GM18858 (cell line): ENCODE measurements around the gene CDH11.

Experiments
- ATAC-seq: cut with Tn5 transposase; IDR thresholded peaks from one replicate; pipeline ENCODE4 v1.9.1; 2021; ENCODE audit not compliant: unreplicated experiment

Gene CDH11

GRCh38 chr16:65121870-65122723 is at the start of gene CDH11:
CDH11 (minus strand) TSS chr16:65122063; CDS start chr16:65004869, 117,194 bp downstream.
- ATAC-seq, result no peak

- ATAC-seq, result no peak
Observed at GRCh38 chr16:65154321-65154720, 32.5 kb upstream of the CDH11 start.

DNA sequence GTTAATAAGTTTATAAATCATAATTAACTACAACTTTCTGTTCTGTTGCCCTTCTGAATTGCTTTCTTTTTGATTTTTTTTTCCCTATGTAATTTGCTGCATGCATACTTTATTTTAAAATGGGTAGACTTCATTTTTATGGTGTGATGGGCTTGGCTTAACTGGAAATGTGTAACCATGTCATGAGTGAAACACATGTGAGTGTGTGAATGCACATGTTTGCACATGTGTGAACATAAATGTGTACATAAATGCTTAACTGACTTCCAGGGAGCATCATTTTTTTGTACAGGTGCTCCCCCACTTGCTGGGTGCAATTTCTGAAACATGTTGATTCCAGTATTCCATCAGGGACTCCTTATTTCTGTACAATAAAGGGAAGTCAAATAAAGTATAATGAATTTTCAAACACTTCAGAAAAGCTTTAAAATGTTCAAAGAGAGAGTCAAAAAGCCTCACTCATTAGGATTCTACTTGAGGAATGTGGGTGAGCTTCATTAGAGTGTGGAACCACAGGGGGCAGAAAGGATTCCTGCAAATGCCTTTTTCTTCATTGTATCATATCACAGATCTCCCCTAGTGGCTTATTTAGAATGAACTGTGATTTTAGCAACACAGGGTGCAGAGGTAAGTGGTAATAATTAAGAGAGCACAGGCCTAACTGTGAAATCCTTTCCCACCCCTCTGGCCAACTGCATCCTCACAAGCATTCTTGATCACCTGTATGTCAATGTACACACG is 31.7 kb upstream of the CDH11 start:
- no peak for ATAC-seq

DNA sequence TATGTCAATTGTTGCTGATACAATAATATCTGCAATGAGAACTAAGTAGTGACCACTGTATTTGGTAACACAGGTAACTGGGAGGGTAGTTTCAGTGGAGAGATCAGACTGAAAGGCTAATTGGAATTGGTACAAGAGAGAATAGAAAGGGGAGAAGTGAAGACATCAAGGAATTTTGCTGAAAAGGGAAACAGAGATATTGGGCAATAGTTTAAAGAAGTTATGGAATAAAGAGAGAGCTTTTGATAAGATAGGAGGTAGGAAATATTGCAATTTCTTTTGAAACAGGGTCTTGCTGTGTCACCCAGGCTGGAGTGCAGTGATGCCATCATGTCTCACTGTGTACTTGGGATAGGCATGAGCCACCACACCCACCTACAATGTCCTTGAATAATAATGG is 26.9 kb upstream of the CDH11 start:
- ATAC-seq, result no peak

DNA sequence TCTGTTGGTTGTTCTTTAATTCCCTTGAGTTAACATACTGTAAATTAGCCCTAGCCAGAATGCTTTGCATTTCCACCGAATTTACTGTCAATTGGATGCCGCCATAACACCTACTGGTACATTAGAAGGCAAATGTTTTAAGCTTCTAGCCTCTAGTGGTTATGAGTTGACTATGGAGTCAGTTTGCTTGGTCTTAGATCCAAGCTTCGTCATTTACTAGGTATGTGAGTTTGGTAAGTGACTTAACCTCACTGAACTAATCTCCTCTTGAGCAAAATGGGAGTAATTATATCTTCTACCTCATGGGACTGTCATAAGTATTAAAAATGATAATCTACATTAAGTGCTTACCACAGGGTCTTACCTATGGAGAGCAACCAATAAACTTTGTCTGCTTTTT is 20.4 kb upstream of the CDH11 start:
- ATAC-seq, result no peak

GRCh38 chr16:65136681-65137080 is 14.8 kb upstream of the CDH11 start:
- ATAC-seq, result no peak

- no peak for ATAC-seq
Observed at GRCh38 chr16:65126845-65127624, 5.2 kb upstream of the CDH11 start.

DNA sequence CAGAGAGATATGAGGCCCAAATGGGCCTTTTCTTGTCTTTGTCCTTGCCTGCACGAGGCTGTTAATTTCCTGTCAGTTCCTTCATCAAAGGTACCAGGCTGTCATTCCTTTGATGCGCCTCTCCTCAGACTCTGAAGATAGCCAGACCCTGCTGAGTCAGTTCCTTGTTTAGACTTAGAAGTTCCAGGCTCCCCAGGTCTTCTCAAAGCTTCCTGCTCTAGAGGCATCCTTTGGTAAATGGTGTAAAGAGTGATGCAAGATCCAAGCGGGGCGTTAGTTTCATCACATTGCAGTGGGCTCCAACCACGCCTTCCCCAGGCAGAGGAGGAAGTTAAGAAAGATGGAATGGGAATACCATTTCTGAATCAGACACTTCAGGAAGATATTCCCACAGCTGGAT is 4.0 kb upstream of the CDH11 start:
- no peak for ATAC-seq

DNA sequence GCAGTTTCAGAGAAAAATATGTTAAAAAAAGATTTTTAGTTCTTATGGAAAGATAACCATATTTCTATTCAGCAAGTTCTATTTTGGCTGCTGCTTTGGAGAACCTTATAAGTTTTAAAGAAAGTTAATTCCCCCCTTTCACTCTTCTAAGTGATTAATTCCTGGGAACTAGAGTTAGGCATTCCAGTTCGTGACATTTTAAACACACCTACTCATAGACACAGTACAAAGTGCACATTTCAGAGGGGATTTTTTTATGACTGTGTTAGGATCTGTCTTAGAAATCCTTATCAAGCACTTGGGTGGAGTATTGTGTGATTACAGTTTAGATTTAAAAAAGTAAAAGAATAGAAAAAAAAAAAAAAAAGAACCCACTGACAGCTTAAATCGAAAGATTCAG is 3.5 kb upstream of the CDH11 start:
- no peak for ATAC-seq

GRCh38 chr16:65124596-65124995 is 2.7 kb upstream of the CDH11 start:
- no peak for ATAC-seq

DNA sequence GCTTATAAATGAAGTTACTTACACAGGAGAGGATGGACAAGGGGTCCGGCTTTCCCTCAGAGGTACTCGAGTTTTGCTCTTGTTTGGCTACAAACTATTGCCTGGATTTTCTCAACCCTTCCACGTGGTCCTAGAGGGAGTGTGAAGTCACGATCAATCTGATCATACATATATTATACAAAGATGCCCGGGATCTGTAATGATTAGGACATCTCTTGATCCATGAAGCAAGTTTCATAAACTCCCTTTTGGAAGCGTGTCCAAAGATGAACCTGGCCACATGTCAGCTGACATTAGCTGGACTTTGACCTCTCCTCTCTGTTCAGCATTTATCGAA is 2.3 kb upstream of the CDH11 start:
- no peak for ATAC-seq

GRCh38 chr16:65123396-65124211 is 1.7 kb upstream of the CDH11 start:
- ATAC-seq, result no peak

- ATAC-seq, result no peak
Observed at GRCh38 chr16:65122724-65123395, 997 bp upstream of the CDH11 start.

GRCh38 chr16:65120831-65121721 is 787 bp downstream of the CDH11 start:
- ATAC-seq, result no peak

DNA sequence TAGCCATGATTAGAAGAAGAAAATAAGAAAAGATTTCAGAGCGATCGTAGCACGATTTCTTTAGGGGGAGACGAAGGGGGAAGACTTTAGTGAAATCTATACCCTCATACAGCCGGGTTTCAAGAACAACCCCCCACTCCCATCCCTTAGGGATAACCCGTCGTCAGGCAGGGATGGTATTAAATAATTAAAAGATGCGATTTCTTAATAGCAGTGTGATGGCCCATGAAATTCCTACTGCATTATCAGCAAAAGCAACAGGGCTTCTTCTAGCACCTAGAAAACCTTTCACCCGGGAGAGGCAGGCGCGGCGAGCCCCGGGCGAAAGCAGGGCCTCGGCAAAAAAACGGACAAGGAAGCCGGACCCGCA is 1.4 kb downstream of the CDH11 start:
- ATAC-seq, result no peak

- no peak for ATAC-seq
Observed at GRCh38 chr16:65119901-65120401, 1.9 kb downstream of the CDH11 start.

GRCh38 chr16:65119435-65119834 is 2.4 kb downstream of the CDH11 start:
- ATAC-seq, result no peak

GRCh38 chr16:65118871-65119270 is 3.0 kb downstream of the CDH11 start:
- no peak for ATAC-seq

- peak; percentile 90 for ATAC-seq
Observed at GRCh38 chr16:65117811-65118448, 3.9 kb downstream of the CDH11 start.
